Thyroid gland (tissue), 4 donors: ENCODE data around the gene FGGY.

Experiments used
- CTCF ChIP-seq, 6 experiments: fragments of 200-600 bp in 3 of 6; fragments of 450-650 bp in 3 of 6; sonication (generic) in 3 of 6; IDR thresholded peaks; one replicate each; pipeline ENCODE4 v1.5.1; 2016 to 2019; ENCODE audit warnings: antibody characterized with exemption in 6 of 6, mild to moderate bottlenecking in 2 of 6, inconsistent platforms in 1 of 6, moderate library complexity in 1 of 6
- POLR2A ChIP-seq, 2 donors: fragments of 450-650 bp; IDR thresholded peaks; one replicate each; pipeline ENCODE4 v1.6.1; 2017; ENCODE audit warnings: antibody characterized with exemption in 2 of 2, mild to moderate bottlenecking in 2 of 2, moderate library complexity in 1 of 2

- no peak for TF ChIP-seq CTCF (IDR thresholded peaks at IDR 0.05)
- no peak for TF ChIP-seq POLR2A (IDR thresholded peaks at IDR 0.05)
Observed at GRCh38 chr1:59293206-59293605, 3.7 kb upstream of the FGGY start.
